Endodermal cell (in vitro differentiated cells): ENCODE results near the gene ZNF227. TPM values are rescaled to one million over a fixed set of nuclear protein-coding genes. Genes with fewer than 3 reads are reported as not detected.

Source experiments
- DNase-seq: peaks from one replicate; pipeline ENCODE4 v3.0.0-alpha.2; 2017
- H3K27ac ChIP-seq: 2 replicates; pipeline ENCODE4 v1.5.1; 2013; ENCODE audit warnings: mild to moderate bottlenecking, low read depth, low read length, moderate library complexity
- H3K27me3 ChIP-seq: 2 replicates; pipeline ENCODE4 v1.6.1; 2013; ENCODE audit warnings: mild to moderate bottlenecking, low read length, moderate library complexity; ENCODE audit not compliant: insufficient read depth, control insufficient read depth, poor library complexity, severe bottlenecking
- H3K36me3 ChIP-seq: 2 replicates; pipeline ENCODE4 v1.7.0; 2013; ENCODE audit warnings: mild to moderate bottlenecking, low read length, moderate library complexity; ENCODE audit not compliant: control insufficient read depth, insufficient read depth
- H3K4me1 ChIP-seq: one replicate; pipeline ENCODE4 v1.7.0; 2013; ENCODE audit warnings: low read length; ENCODE audit not compliant: control insufficient read depth, insufficient read depth
- H3K4me3 ChIP-seq: 2 replicates; pipeline ENCODE4 v1.5.1; 2013; ENCODE audit warnings: mild to moderate bottlenecking, low read length, moderate library complexity
- H3K9ac ChIP-seq: 2 replicates; pipeline ENCODE4 v1.6.1; 2013; ENCODE audit warnings: mild to moderate bottlenecking, low read length, moderate library complexity; ENCODE audit not compliant: poor library complexity, severe bottlenecking; ENCODE audit errors: extremely low read depth
- H3K9me3 ChIP-seq: 2 replicates; pipeline ENCODE4 v1.6.1; 2013; ENCODE audit warnings: mild to moderate bottlenecking, low read length, moderate library complexity; ENCODE audit not compliant: control insufficient read depth
- H3K27ac Mint-ChIP-seq: 2 replicates; pipeline ENCODE4 v1.8.0; 2020; ENCODE audit warnings: mixed read lengths
- H3K27me3 Mint-ChIP-seq: 2 replicates; pipeline ENCODE4 v1.8.0; 2021; ENCODE audit warnings: mild to moderate bottlenecking, mixed read lengths; ENCODE audit not compliant: insufficient read depth
- H3K36me3 Mint-ChIP-seq: 2 replicates; pipeline ENCODE4 v1.8.0; 2020; ENCODE audit warnings: low read depth, mixed read lengths
- H3K4me1 Mint-ChIP-seq: 2 replicates; pipeline ENCODE4 v1.8.0; 2020; ENCODE audit warnings: mixed read lengths
- H3K4me3 Mint-ChIP-seq: 2 replicates; pipeline ENCODE4 v1.8.0; 2020; ENCODE audit warnings: mild to moderate bottlenecking, moderate library complexity, mixed read lengths
- H3K9me3 Mint-ChIP-seq: 2 replicates; pipeline ENCODE4 v1.8.0; 2020; ENCODE audit warnings: mild to moderate bottlenecking, mixed read lengths
- CTCF ChIP-seq: fragments of 200-600 bp; sonication (generic); conservative IDR thresholded peaks from 2 replicates; pipeline ENCODE4 v1.5.0; 2021; ENCODE audit warnings: antibody characterized with exemption, mild to moderate bottlenecking
- WGBS, 2 experiments: methylation state at CpG; one replicate each; pipeline versions ENCODE4 v1.1.5 to v1.1.7; 2013; ENCODE audit warnings: missing lambda C conversion rate in 2 of 2, mixed read lengths in 1 of 2; ENCODE audit not compliant: insufficient coverage in 1 of 2, insufficient read length in 1 of 2; 5-methylcytosine and 5-hydroxymethylcytosine counted together
- total RNA-seq, 2 donors: library from RNA; stranded (reverse); fragmentation: NEBNext Ultra II Directional in 1 of 2; extraction: Animal tissue kit (Norgen Biotek cat#: 25700) in 1 of 2; gene quantifications; 2 replicates in 1 of 2; 3 replicates in 1 of 2; pipeline ENCODE4 v1.2.1, GENCODE V29; 2021

The ZNF227 gene
- total RNA-seq, 2 donors from 2014 or later, result 27.6 to 27.8 TPM

GRCh38 chr19:44282846-44283245 is 70.5 kb downstream of the ZNF227 start:
- no peaks in the 10 kb centered on the region for H3K27me3 Mint-ChIP-seq
- no peak overlapping the region for H3K4me3 Mint-ChIP-seq
- peaks cover 53% of the 10 kb centered on the region for H3K9me3 Mint-ChIP-seq

GRCh38 chr19:44284968-44285367 is 72.6 kb downstream of the ZNF227 start:
- H3K36me3 ChIP-seq, result peaks cover 41% of the 10 kb centered on the region
- no peak overlapping the region for H3K4me3 ChIP-seq
- WGBS, 2 experiments, result 89 to 94% methylated on average over 2 to 4 of the region's 4 CpGs
- Mint-ChIP-seq H3K4me3 (no peak overlapping the region), H3K9me3 (peaks cover 60% of the 10 kb centered on the region), H3K4me1 (no peaks in the 10 kb centered on the region), H3K27ac (no peak overlapping the region), H3K27me3 (no peaks in the 10 kb centered on the region), H3K36me3 (peaks cover 63% of the 10 kb centered on the region)
- no peak for DNase-seq
- H3K27me3 ChIP-seq, result no peaks in the 10 kb centered on the region
- no peaks in the 10 kb centered on the region for H3K4me1 ChIP-seq
- TF ChIP-seq CTCF, result no peak
- H3K9me3 ChIP-seq, result peaks cover 30% of the 10 kb centered on the region
- H3K27ac ChIP-seq, result no peak overlapping the region
- H3K9ac ChIP-seq, result no peak overlapping the region

More at GRCh38 chr19:44282846-44283245, 70.5 kb downstream of the ZNF227 start:
- no peak overlapping the region for H3K9ac ChIP-seq
- WGBS, 2 experiments, result 86 to 100% methylated on average over 1 to 2 of the region's 3 CpGs
- H3K36me3 ChIP-seq, result peaks cover 20% of the 10 kb centered on the region
- no peak overlapping the region for H3K27ac ChIP-seq
- peaks cover 20% of the 10 kb centered on the region for H3K9me3 ChIP-seq
- H3K4me1 ChIP-seq, result no peaks in the 10 kb centered on the region
- peaks cover 52% of the 10 kb centered on the region for H3K36me3 Mint-ChIP-seq
- TF ChIP-seq CTCF, result no peak
- H3K4me1 Mint-ChIP-seq, result no peaks in the 10 kb centered on the region
- DNase-seq, result no peak
- no peak overlapping the region for H3K27ac Mint-ChIP-seq
- H3K27me3 ChIP-seq, result no peaks in the 10 kb centered on the region
- H3K4me3 ChIP-seq, result no peak overlapping the region

Other genes with a start within 250 kb of the ZNF227 start
- gene ZNF155, start 228.3 kb upstream of the ZNF227 start, total RNA-seq, result 10 to 100 TPM in 1 of 2 donors, 1 to 10 TPM in 1; 9.7 to 12.7 TPM
- gene ZNF230, start 209.6 kb upstream of the ZNF227 start, total RNA-seq, result 1 to 10 TPM; 3.8 to 5.7 TPM
- gene ZNF222, start 187.2 kb upstream of the ZNF227 start, total RNA-seq, result 1 to 10 TPM; 5.0 to 6.0 TPM
- gene ZNF223, start 160.5 kb upstream of the ZNF227 start, total RNA-seq, result 1 to 10 TPM; 9.3 TPM
- gene ZNF284, start 140.4 kb upstream of the ZNF227 start, total RNA-seq, result 1 to 10 TPM; 1.9 to 2.2 TPM
- 10 to 100 TPM; 19.7 to 22.1 TPM for gene ZNF224, start 118.2 kb upstream of the ZNF227 start, total RNA-seq
- 1 to 10 TPM; 6.4 to 7.4 TPM for gene ZNF225, start 99.1 kb upstream of the ZNF227 start, total RNA-seq
- 10 to 100 TPM in 1 of 2 donors, 1 to 10 TPM in 1; 9.0 to 10.8 TPM for gene ZNF234, start 71.0 kb upstream of the ZNF227 start, total RNA-seq
- gene ZNF226, start 47.4 kb upstream of the ZNF227 start, total RNA-seq, result 10 to 100 TPM; 21.0 to 28.0 TPM
- 1 to 10 TPM in 1 of 2 donors, under 1 TPM in 1; 0.58 to 3.0 TPM for gene ZNF233, start 47.4 kb downstream of the ZNF227 start, total RNA-seq
- 10 to 100 TPM in 1 of 2 donors, 1 to 10 TPM in 1; 7.0 to 12.1 TPM for gene ZNF235, start 92.5 kb downstream of the ZNF227 start, total RNA-seq
- 1 to 10 TPM; 5.0 to 6.1 TPM for gene ZNF112, start 144.1 kb downstream of the ZNF227 start, total RNA-seq
- gene ZNF285, start 189.1 kb downstream of the ZNF227 start, total RNA-seq, result 1 to 10 TPM; 3.5 to 9.0 TPM
- 10 to 100 TPM in 1 of 2 donors, 1 to 10 TPM in 1; 3.1 to 12.1 TPM for gene ZNF229, start 235.9 kb downstream of the ZNF227 start, total RNA-seq